NCI-H1417 (cell line): ENCODE data around the gene IDE.
"Not testable (repeated sequence)": the region's sequence is repeated elsewhere in the genome, so short reads cannot be mapped to it uniquely, and the experiment has no call there.

Experiments used
- DNase-seq, 3 experiments: peaks; one replicate each; lab custom pipeline; 2025; lab: John Stamatoyannopoulos, UW

The IDE gene

DNA sequence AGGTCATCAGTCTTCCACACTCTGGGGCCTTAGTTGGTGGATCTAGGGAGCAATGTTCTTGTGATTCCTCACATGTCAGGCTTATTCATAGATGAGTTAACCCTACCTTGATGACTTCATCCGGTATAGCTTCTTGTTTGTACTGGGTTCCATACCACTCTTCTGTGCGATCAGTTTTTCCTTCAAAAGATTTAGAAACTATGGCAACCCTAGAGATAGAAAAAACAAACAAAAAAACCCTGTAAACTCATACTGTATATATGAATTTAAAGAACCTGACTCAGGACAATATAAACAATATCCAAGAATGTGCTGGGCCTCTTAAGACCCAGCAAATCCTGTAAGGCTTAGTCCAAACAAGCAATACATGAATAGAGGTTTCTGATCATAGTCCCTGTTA is 83.5 kb downstream of the IDE start:
- no peak for DNase-seq

DNA sequence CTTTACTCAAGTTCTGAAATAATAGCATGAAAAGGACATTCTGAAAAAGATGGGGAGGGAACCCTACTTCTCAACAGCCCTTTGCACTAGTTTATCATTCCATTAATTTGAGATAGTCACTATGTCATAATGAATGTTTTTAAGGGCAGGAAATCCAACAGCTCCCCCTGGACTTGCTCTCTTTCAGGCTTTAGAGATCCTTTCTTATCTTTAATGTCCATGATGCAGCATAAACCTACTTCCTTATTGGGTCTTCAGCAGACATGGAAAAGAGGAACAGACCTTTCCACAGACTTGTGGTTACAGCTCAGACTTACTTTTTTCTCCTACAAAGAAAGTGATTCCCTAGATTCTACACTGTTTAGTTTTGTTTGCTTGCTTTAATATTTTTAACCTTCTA is 87.3 kb downstream of the IDE start:
- DNase-seq: no peak

DNA sequence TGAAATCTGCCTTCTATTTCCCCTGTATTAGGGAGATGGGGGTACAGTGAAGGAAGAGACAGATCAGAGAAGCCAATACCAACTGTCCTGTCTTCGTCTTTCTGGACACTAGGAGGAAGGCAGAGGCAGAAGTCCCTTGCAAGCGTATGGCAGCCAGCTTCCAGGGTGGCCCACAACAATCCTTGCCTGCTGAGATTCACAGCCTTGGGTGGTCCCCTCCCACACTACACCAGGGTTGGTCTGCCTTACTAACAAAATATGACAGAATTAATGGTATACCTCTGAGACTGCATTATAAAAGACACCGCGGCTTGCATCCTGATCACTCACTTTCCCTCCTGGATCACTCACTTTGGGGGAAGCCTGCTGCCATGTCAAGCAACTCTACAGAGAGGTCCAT is 90.4 kb downstream of the IDE start:
- no peak for DNase-seq

- DNase-seq: no peak
These were observed 93.5 kb downstream of the IDE start for GRCh38 chr10:92480413-92480812.

DNA sequence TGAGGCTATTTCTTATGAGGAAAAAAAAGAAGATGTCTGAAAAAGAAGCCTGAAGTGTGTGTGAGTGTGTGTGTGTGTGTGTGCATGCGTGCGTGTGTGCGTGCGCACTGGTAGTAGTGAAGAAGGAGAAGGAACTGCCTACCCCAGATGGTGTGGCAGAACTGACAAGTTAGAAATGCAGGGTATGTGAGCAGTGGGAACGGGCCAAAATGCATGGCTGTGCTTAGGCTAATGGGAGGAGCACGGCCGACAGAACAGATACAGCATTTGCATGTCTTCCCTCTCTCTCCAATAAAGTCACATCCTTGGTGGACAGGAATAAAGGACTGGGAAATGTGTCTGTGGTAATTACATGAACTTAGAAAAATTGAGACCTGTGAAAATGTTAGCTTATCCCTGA is 94.3 kb downstream of the IDE start:
- DNase-seq: no peak

GRCh38 chr10:92478536-92478935 is 95.4 kb downstream of the IDE start:
- no peak for DNase-seq

GRCh38 chr10:92475357-92475868 is 98.5 kb downstream of the IDE start:
- no peak for DNase-seq

- peak in 1 of 3 experiments; percentile 17 for DNase-seq
These were observed 103.9 kb downstream of the IDE start for GRCh38 chr10:92470026-92470425.

- no peak for DNase-seq
These were observed 109.5 kb downstream of the IDE start for GRCh38 chr10:92464364-92464763.

GRCh38 chr10:92463582-92463981 is 110.3 kb downstream of the IDE start:
- no peak for DNase-seq

GRCh38 chr10:92454955-92455354 is 118.9 kb downstream of the IDE start:
- not testable (repeated sequence) for DNase-seq

DNA sequence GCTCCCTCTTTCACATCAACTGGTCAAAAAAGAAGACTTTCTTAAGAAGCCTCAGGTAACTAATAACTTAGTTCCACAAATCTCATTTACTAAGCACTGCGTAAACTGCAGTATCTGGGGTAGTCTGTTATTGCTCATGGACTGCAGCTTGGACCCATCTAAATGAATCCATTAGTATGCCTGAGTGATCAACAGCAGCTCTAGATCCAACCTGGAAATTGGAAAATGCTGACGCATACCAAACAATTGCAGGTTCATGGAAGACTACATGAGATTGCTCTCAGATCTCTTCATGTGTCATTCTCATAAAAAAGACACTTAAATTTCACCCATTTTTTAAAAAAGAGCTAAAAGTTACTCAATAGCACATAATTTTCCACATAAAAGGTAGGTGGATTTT is 121.6 kb downstream of the IDE start:
- DNase-seq: no peak

DNA sequence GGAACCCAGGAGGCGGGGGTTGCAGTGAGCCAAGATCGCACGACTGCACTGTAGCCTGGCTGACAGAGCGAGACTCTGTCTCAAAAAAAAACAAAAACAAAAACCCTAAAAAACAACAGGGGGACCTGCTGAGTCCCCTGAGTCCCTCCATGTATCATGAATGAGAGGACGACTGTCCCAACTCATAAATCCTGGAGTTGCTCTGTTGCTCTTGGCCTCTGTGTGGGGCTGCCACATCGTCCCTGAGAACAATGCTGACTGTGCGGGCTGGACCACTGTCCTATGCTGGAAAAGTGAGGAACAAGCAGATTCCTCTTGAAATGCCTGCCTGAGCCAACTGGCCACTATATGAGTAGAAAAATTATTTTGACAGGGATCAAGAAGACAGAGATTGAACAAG is 122.5 kb downstream of the IDE start:
- no peak for DNase-seq

DNA sequence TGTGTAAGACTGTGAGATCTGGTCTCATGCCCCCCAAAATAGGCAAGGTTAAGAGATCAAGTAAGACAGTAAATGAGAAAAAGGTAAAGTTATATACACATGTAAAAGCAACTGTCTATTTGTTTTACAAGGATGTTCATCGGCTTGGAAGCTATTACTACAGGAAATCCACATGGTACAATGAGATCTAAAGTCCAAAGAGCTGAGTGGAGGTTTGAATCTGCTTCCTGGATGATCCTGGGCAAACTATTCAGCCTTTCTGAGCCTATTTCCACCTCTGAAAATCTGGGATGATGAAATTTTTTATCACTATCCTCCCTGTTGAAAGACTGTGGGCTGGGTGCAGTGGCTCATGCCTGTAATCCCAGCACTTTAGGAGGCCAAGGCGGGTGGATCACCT is 123.0 kb downstream of the IDE start:
- DNase-seq: no peak

DNA sequence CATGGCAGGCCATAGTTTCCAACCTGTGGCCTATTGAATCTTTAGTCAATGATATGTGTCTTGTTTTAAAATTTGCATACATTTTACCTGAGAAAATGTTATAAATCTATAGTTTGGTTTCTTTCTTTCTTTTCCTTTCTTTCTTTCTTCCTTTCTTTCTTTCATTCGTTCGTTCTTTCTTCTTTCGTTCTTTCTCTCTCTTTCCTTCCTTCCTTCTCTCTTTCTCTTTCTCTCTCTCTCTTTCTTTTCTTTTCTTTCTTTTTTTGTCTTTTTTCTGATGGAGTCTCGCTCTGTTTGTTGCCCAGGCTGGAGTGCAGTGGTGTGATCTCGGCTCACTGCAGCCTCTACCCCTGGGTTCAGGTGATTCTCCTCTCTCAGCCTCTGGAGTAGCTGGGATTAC is 133.3 kb downstream of the IDE start:
- no peak for DNase-seq

GRCh38 chr10:92438220-92438619 is 135.7 kb downstream of the IDE start:
- no peak for DNase-seq

DNA sequence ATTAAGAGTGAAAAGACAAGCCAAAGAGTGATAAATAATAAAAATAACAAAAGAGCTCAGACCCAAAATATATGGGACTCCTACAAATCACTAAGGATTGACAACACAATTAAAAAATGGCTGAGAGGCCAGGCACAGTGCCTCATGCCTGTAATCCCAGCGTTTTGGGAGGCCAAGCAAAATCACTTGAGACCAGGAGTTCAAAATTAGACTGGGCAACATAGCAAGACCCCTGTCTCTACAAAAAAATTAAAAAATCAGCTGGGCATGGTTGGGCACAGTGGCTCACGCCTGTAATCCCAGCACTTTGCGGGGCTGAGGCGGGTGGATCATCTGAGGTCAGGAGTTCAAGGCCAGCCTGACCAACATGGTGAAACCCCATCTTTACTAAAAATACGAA is 137.3 kb downstream of the IDE start:
- no peak for DNase-seq

DNA sequence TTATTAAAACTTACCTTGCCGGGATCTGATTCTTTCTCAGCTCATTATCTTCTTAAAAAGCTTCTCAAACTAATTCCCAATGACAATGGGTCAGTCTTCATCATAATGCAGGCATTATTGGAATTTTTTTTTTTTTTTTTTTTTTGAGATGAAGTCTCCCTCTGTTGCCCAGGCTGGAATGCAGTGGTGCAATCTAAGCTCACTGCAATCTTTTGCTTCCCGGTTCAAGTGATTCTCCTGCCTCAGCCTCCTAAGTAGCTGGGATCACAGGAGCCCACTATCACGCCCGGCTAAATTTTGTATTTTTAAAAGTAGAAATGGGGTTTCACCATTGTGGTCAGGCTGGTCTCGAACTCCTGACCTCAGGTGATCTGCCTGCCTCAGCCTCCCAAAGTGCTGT is 137.8 kb downstream of the IDE start:
- DNase-seq: not testable (repeated sequence)

- no peak for DNase-seq
These were observed 139.5 kb downstream of the IDE start for GRCh38 chr10:92434385-92434784.

- DNase-seq: no peak
These were observed 141.3 kb downstream of the IDE start for GRCh38 chr10:92432596-92432995.

DNA sequence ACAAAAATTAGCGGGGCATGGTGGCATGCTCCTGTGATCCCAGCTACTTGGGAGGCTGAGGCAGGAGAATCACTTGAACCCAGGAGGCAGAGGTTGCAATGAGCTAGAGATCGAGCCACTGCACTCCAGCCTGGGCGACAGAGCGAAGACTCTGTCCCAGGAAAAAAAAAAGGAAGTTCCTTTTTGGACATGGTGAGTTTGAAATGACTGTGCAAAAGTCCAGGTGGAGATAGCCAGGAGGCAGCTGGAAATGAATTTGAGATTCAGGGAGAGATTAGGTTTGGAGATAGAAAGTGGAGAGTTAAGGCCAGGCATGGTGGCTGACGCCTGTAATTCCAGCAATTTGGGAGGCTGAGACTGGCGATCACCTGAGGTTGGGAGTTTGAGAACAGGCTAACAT is 143.8 kb downstream of the IDE start:
- DNase-seq: no peak

DNA sequence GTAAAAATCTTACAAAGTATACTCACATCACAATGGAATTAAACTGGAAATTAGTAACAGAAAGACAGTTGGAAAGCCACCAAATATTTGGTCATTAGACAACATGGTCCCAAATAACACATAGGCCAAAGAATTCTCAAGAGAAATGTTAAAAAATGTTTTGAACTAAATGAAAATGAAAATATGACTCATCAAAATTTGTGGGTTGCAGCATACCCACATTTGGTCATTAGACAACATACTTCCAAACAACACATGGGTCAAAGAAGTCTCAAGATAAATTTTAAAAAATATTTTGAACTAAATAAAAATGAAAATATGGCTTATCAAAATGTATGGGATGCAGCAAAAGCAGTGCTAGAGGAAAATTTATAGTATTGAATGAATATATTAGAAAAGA is 152.3 kb downstream of the IDE start:
- no peak for DNase-seq

DNA sequence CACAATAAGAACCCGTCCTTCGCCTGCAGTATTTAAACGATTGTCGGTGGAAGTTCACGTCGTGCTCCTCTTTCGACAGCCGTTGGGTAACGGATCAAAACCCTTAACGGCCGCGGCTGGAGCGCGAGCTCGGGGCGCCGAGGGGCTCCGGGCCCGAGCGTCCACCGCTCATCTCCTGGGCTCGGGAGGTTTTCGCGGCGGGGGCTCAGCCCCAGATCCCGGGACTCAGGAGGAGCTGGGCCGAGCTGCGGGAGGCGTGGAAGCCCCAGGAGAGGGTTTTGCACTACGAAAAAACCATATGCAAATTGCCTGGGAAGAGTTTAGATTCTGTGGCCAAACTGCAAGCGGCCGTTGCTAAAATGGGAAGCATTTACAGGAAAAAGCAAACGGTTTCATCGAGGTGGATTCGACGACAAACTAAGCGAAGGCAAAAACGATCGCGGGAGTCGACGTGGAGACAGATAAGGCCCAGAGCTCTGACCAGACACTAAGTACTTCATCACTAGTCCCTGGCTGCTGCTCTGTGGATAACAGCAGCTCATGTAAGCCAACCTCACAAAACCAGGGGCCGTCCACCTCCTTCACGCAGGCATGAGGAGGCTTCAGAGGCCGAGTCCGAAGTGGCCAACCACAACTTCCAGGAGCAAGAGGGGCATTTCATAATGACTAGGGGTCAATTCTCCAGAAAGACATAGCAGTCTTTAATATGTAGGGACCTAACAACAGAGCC is 153.2 kb downstream of the IDE start:
- no peak for DNase-seq
